ENCODE measurements around the gene SSBP3. TPM values are rescaled to one million over a fixed set of nuclear protein-coding genes. Genes with fewer than 3 reads are reported as not detected.
"Not testable (repeated sequence)": the region's sequence is repeated elsewhere in the genome, so short reads cannot be mapped to it uniquely, and the experiment has no call there.

Gene SSBP3
- total RNA-seq, 1 donor from 2014 or later, result 84.1 TPM

- Mint-ChIP-seq H3K4me3 (no peak overlapping the region), H3K27me3 (no peaks in the 10 kb centered on the region), H3K27ac (peak overlapping the region; percentile 54), H3K9me3 (no peaks in the 10 kb centered on the region), H3K36me3 (ENCODE audit: low read depth) (peaks cover 40% of the 10 kb centered on the region), H3K4me1 (peaks cover 4% of the 10 kb centered on the region)
- intact Hi-C loops (cut with micrococcal nuclease), result no loop called here
- DNase-seq, result no peak
These were observed 164.8 kb downstream of the SSBP3 start for GRCh38 chr1:54241364-54241763.

- no peak overlapping the region for H3K4me3 Mint-ChIP-seq
- H3K27ac Mint-ChIP-seq, result no peak overlapping the region
- no peak for DNase-seq
- intact Hi-C loops (cut with micrococcal nuclease), result no loop called here
- H3K27me3 Mint-ChIP-seq, result no peaks in the 10 kb centered on the region
- peaks cover 41% of the 10 kb centered on the region for H3K36me3 Mint-ChIP-seq (ENCODE audit: low read depth)
- H3K9me3 Mint-ChIP-seq, result no peaks in the 10 kb centered on the region
- peaks cover 3% of the 10 kb centered on the region for H3K4me1 Mint-ChIP-seq
These were observed 165.4 kb downstream of the SSBP3 start for GRCh38 chr1:54240741-54241335.

- DNase-seq, result no peak
- Mint-ChIP-seq H3K27ac (no peak overlapping the region), H3K27me3 (no peaks in the 10 kb centered on the region), H3K4me3 (no peak overlapping the region), H3K9me3 (no peaks in the 10 kb centered on the region), H3K4me1 (peaks cover 6% of the 10 kb centered on the region), H3K36me3 (ENCODE audit: low read depth) (peaks cover 44% of the 10 kb centered on the region)
- intact Hi-C loops (cut with micrococcal nuclease), result no loop called here
These were observed 166.6 kb downstream of the SSBP3 start for GRCh38 chr1:54239631-54240031.

- Mint-ChIP-seq H3K36me3 (ENCODE audit: low read depth) (peaks cover 45% of the 10 kb centered on the region), H3K4me3 (no peak overlapping the region), H3K9me3 (no peaks in the 10 kb centered on the region), H3K27ac (no peak overlapping the region), H3K4me1 (peaks cover 6% of the 10 kb centered on the region), H3K27me3 (no peaks in the 10 kb centered on the region)
- intact Hi-C loops (cut with micrococcal nuclease), result no loop called here
- no peak for DNase-seq
These were observed 167.2 kb downstream of the SSBP3 start for GRCh38 chr1:54239035-54239383.

GRCh38 chr1:54238353-54239034, 167.7 kb downstream of the SSBP3 start:
- Mint-ChIP-seq H3K9me3 (no peaks in the 10 kb centered on the region), H3K27ac (no peak overlapping the region), H3K36me3 (ENCODE audit: low read depth) (peaks cover 41% of the 10 kb centered on the region), H3K27me3 (no peaks in the 10 kb centered on the region), H3K4me1 (peaks cover 6% of the 10 kb centered on the region), H3K4me3 (no peak overlapping the region)
- intact Hi-C loops (cut with micrococcal nuclease), result no loop called here
- DNase-seq, result no peak

DNA sequence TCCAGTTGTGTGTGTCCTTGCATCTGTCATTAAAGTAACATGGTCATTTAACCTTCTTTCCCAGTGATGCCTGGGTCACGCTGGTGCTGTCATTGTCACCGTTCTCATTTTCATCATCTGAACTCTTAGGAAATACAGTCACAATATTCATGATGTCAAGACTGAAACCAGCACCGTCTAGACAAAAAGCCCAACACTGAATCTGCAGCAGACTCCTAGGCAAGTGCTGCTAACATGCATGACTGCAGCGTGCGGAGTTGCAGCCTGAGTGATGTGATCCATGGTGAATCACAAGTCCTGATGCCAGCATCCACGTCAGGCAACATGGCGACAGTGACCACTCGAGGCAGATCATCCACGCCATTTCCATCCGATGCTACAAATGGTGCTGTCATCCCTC, 168.6 kb downstream of the SSBP3 start:
- intact Hi-C loops (cut with micrococcal nuclease), result no loop called here
- Mint-ChIP-seq H3K9me3 (no peaks in the 10 kb centered on the region), H3K27ac (no peak overlapping the region), H3K4me1 (peaks cover 4% of the 10 kb centered on the region), H3K27me3 (no peaks in the 10 kb centered on the region), H3K36me3 (ENCODE audit: low read depth) (peaks cover 37% of the 10 kb centered on the region), H3K4me3 (no peak overlapping the region)
- no peak for DNase-seq

- Mint-ChIP-seq H3K9me3 (no peaks in the 10 kb centered on the region), H3K27me3 (no peaks in the 10 kb centered on the region), H3K36me3 (ENCODE audit: low read depth) (peaks cover 41% of the 10 kb centered on the region), H3K4me3 (no peak overlapping the region), H3K27ac (no peak overlapping the region), H3K4me1 (peaks cover 22% of the 10 kb centered on the region)
- DNase-seq, result no peak
- intact Hi-C loops (cut with micrococcal nuclease), result no loop called here
These were observed 171.9 kb downstream of the SSBP3 start for GRCh38 chr1:54234284-54234683.

- intact Hi-C loops (cut with micrococcal nuclease); H3K4me3 Mint-ChIP-seq; H3K27me3 Mint-ChIP-seq; DNase-seq; H3K27ac Mint-ChIP-seq; H3K9me3 Mint-ChIP-seq: not testable (repeated sequence)
- peaks cover 27% of the 10 kb centered on the region for H3K4me1 Mint-ChIP-seq
- H3K36me3 Mint-ChIP-seq (ENCODE audit: low read depth), result peaks cover 42% of the 10 kb centered on the region
These were observed 173.0 kb downstream of the SSBP3 start for GRCh38 chr1:54233196-54233595.

- intact Hi-C loops (cut with micrococcal nuclease), result loop anchor here (2.0 kb wide), 6 partner anchors 30 to 258 kb away; partner anchors contain the start of genes CYB5RL, MRPL37 and SSBP3
- Mint-ChIP-seq H3K4me1 (peaks cover 30% of the 10 kb centered on the region), H3K9me3 (no peaks in the 10 kb centered on the region), H3K27me3 (no peaks in the 10 kb centered on the region), H3K36me3 (ENCODE audit: low read depth) (peaks cover 38% of the 10 kb centered on the region), H3K4me3 (peak overlapping the region; percentile 8), H3K27ac (peak overlapping the region; percentile 59)
- no peak for DNase-seq
These were observed 175.5 kb downstream of the SSBP3 start for GRCh38 chr1:54230507-54231339.

GRCh38 chr1:54229281-54229891, 176.8 kb downstream of the SSBP3 start:
- H3K4me1 Mint-ChIP-seq, result peaks cover 27% of the 10 kb centered on the region
- no peaks in the 10 kb centered on the region for H3K27me3 Mint-ChIP-seq
- H3K27ac Mint-ChIP-seq, result peak overlapping the region; percentile 90
- H3K9me3 Mint-ChIP-seq, result no peaks in the 10 kb centered on the region
- intact Hi-C loops (cut with micrococcal nuclease), result no loop called here
- H3K36me3 Mint-ChIP-seq (ENCODE audit: low read depth), result peaks cover 35% of the 10 kb centered on the region
- peak; percentile 70 for DNase-seq
- H3K4me3 Mint-ChIP-seq, result peak overlapping the region; percentile 73

GRCh38 chr1:54228638-54229079, 177.5 kb downstream of the SSBP3 start:
- H3K9me3 Mint-ChIP-seq, result no peaks in the 10 kb centered on the region
- H3K4me1 Mint-ChIP-seq, result peaks cover 27% of the 10 kb centered on the region
- no peak overlapping the region for H3K4me3 Mint-ChIP-seq
- no peak for DNase-seq
- H3K27ac Mint-ChIP-seq, result peak overlapping the region; percentile 74
- peaks cover 37% of the 10 kb centered on the region for H3K36me3 Mint-ChIP-seq (ENCODE audit: low read depth)
- intact Hi-C loops (cut with micrococcal nuclease), result no loop called here
- H3K27me3 Mint-ChIP-seq, result no peaks in the 10 kb centered on the region

DNA sequence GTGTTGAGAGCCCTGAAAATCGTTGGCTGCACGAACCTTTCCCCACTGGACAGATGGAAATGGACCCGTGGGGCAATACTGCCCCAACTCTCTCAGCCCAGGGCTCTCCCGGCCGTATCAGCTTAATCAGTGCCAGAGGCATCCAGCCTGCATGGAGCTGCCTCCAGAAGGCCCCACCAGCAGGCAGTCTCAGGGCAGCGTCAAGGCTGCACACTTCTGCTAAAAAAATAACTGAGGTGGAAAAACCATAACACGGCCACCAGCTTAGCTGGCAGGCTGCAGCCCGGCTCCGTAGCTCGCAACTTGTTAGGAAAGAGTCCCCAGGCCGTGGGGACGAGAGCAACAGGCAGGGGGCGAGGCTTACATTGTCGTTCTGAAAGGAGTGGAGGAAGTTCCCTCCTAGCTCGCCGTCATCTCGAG, 178.3 kb downstream of the SSBP3 start:
- Mint-ChIP-seq H3K4me3 (no peak overlapping the region), H3K4me1 (peaks cover 27% of the 10 kb centered on the region), H3K36me3 (ENCODE audit: low read depth) (peaks cover 37% of the 10 kb centered on the region), H3K27me3 (no peaks in the 10 kb centered on the region), H3K9me3 (no peaks in the 10 kb centered on the region), H3K27ac (peak overlapping the region; percentile 74)
- intact Hi-C loops (cut with micrococcal nuclease), result no loop called here
- DNase-seq, result no peak

GRCh38 chr1:54227091-54227602, 179.0 kb downstream of the SSBP3 start:
- no peak overlapping the region for H3K27ac Mint-ChIP-seq
- H3K36me3 Mint-ChIP-seq (ENCODE audit: low read depth), result peaks cover 37% of the 10 kb centered on the region
- intact Hi-C loops (cut with micrococcal nuclease), result no loop called here
- peaks cover 27% of the 10 kb centered on the region for H3K4me1 Mint-ChIP-seq
- no peaks in the 10 kb centered on the region for H3K27me3 Mint-ChIP-seq
- no peak overlapping the region for H3K4me3 Mint-ChIP-seq
- no peak for DNase-seq
- no peaks in the 10 kb centered on the region for H3K9me3 Mint-ChIP-seq
